ENCODE measurements around the gene OCEL1. TPM values are rescaled to one million over a fixed set of nuclear protein-coding genes. Genes with fewer than 3 reads are reported as not detected.
A peak's percentile ranks its signal among the peaks of the same experiment; 100 is the strongest.

The OCEL1 gene
- total and polyA plus RNA-seq, 2 of the 13 experiments (the other 11 are each of a cell fraction or from before 2014, with no cell fraction given) = 10.6 to 17.2 TPM

DNA sequence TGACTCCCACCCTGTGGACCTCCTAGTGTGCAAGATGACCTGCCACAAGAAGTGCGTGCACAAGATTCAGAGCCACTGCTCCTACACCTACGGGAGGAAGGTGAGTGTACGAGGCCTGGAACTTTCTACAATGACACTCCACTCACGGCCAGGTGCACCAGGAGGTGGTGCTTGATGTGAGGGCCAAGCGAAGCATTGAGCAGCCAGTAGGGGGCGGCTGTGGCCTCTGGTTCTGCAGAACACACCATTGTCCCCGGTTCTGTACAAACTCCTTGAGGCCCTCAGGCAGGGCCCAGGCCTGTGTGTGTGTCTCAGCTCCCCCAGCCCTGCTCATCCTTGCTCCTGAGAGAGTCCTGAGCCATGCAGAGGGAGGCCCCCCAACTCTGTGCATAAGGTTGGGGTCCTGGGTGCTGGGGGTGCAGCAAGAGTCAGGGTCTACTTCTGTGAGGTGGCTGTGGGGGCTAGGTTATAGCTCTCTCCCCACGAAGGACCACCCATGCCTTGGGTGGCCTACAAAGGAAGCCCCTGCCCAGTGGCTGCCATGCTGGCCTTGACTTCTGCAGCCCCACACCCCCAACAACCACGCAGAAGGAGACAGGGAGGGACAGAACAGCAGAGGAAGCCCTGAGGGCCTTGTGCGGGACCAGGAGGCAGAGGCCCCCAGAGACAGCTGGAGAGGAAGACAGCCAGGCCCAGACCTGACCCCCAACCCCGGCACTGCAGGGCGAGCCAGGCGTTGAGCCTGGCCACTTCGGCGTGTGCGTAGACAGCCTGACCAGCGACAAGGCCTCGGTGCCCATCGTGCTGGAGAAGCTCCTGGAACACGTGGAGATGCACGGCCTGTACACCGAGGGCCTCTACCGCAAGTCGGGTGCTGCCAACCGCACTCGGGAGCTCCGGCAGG, 20.5 kb upstream of the OCEL1 start (continued):
- TF ChIP-seq PHB2 (IDR thresholded peaks at IDR 0.05; ENCODE audit: partially characterized antibody) (no peak), MLLT10 (CRISPR knock-in tag; IDR thresholded peaks at IDR 0.05) (no peak), ZBTB21 (CRISPR knock-in tag; IDR thresholded peaks at IDR 0.05) (no peak), ZFY (CRISPR knock-in tag; IDR thresholded peaks at IDR 0.05) (no peak), ZNF331 (CRISPR knock-in tag; IDR thresholded peaks at IDR 0.05) (no peak), ZNF782 (CRISPR knock-in tag; IDR thresholded peaks at IDR 0.05; ENCODE audit: borderline replicate concordance) (no peak), ZNF260 (CRISPR knock-in tag; IDR thresholded peaks at IDR 0.05; ENCODE audit: borderline replicate concordance, low read depth) (no peak), RAD51 (IDR thresholded peaks at IDR 0.05; ENCODE audit: borderline replicate concordance) (no peak), ZNF501 (CRISPR knock-in tag; IDR thresholded peaks at IDR 0.05) (no peak), ZNF329 (CRISPR knock-in tag; IDR thresholded peaks at IDR 0.05; ENCODE audit: low read depth) (no peak), ZNF614 (CRISPR knock-in tag; IDR thresholded peaks at IDR 0.05; ENCODE audit: borderline replicate concordance) (no peak), FOSL2 (CRISPR knock-in tag; IDR thresholded peaks at IDR 0.05) (peak; percentile 13; the same call in 1 of the 2 replicates)
- TF ChIP-seq, protein P1, sequence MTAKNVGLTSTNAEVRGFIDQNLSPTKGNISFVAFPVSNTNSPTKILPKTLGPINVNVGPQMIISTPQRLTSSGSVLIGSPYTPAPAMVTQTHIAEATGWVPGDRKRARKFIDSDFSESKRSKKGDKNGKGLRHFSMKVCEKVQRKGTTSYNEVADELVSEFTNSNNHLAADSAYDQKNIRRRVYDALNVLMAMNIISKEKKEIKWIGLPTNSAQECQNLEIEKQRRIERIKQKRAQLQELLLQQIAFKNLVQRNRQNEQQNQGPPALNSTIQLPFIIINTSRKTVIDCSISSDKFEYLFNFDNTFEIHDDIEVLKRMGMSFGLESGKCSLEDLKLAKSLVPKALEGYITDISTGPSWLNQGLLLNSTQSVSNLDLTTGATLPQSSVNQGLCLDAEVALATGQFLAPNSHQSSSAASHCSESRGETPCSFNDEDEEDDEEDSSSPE (CRISPR knock-in tag; IDR thresholded peaks at IDR 0.05) = no peak
- TF ChIP-seq, protein P2, sequence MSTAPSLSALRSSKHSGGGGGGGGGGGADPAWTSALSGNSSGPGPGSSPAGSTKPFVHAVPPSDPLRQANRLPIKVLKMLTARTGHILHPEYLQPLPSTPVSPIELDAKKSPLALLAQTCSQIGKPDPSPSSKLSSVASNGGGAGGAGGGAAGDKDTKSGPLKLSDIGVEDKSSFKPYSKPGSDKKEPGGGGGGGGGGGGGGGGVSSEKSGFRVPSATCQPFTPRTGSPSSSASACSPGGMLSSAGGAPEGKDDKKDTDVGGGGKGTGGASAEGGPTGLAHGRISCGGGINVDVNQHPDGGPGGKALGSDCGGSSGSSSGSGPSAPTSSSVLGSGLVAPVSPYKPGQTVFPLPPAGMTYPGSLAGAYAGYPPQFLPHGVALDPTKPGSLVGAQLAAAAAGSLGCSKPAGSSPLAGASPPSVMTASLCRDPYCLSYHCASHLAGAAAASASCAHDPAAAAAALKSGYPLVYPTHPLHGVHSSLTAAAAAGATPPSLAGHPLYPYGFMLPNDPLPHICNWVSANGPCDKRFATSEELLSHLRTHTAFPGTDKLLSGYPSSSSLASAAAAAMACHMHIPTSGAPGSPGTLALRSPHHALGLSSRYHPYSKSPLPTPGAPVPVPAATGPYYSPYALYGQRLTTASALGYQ (CRISPR knock-in tag; IDR thresholded peaks at IDR 0.05) = no peak
- TF ChIP-seq, protein P3, sequence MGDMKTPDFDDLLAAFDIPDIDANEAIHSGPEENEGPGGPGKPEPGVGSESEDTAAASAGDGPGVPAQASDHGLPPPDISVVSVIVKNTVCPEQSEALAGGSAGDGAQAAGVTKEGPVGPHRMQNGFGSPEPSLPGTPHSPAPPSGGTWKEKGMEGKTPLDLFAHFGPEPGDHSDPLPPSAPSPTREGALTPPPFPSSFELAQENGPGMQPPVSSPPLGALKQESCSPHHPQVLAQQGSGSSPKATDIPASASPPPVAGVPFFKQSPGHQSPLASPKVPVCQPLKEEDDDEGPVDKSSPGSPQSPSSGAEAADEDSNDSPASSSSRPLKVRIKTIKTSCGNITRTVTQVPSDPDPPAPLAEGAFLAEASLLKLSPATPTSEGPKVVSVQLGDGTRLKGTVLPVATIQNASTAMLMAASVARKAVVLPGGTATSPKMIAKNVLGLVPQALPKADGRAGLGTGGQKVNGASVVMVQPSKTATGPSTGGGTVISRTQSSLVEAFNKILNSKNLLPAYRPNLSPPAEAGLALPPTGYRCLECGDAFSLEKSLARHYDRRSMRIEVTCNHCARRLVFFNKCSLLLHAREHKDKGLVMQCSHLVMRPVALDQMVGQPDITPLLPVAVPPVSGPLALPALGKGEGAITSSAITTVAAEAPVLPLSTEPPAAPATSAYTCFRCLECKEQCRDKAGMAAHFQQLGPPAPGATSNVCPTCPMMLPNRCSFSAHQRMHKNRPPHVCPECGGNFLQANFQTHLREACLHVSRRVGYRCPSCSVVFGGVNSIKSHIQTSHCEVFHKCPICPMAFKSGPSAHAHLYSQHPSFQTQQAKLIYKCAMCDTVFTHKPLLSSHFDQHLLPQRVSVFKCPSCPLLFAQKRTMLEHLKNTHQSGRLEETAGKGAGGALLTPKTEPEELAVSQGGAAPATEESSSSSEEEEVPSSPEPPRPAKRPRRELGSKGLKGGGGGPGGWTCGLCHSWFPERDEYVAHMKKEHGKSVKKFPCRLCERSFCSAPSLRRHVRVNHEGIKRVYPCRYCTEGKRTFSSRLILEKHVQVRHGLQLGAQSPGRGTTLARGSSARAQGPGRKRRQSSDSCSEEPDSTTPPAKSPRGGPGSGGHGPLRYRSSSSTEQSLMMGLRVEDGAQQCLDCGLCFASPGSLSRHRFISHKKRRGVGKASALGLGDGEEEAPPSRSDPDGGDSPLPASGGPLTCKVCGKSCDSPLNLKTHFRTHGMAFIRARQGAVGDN (CRISPR knock-in tag; IDR thresholded peaks at IDR 0.05) = peak; percentile 60
- TF ChIP-seq, protein P4, sequence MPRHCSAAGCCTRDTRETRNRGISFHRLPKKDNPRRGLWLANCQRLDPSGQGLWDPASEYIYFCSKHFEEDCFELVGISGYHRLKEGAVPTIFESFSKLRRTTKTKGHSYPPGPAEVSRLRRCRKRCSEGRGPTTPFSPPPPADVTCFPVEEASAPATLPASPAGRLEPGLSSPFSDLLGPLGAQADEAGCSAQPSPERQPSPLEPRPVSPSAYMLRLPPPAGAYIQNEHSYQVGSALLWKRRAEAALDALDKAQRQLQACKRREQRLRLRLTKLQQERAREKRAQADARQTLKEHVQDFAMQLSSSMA (CRISPR knock-in tag; IDR thresholded peaks at IDR 0.05) = no peak
- TF ChIP-seq, protein P5, sequence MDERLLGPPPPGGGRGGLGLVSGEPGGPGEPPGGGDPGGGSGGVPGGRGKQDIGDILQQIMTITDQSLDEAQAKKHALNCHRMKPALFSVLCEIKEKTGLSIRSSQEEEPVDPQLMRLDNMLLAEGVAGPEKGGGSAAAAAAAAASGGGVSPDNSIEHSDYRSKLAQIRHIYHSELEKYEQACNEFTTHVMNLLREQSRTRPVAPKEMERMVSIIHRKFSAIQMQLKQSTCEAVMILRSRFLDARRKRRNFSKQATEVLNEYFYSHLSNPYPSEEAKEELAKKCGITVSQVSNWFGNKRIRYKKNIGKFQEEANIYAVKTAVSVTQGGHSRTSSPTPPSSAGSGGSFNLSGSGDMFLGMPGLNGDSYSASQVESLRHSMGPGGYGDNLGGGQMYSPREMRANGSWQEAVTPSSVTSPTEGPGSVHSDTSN (CRISPR knock-in tag; IDR thresholded peaks at IDR 0.05) = no peak
- TF ChIP-seq, protein P6, sequence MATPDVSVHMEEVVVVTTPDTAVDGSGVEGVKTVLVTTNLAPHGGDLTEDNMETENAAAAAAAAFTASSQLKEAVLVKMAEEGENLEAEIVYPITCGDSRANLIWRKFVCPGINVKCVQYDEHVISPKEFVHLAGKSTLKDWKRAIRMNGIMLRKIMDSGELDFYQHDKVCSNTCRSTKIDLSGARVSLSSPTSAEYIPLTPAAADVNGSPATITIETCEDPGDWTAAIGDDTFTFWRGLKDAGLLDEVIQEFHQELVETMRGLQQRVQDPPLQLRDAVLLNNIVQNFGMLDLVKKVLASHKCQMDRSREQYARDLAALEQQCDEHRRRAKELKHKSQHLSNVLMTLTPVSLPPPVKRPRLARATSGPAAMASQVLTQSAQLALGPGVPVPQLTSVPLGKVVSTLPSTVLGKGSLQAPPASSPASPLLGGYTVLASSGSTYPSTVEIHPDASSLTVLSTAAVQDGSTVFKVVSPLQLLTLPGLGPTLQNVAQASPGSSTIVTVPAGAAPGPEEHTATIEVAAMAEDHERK (CRISPR knock-in tag; IDR thresholded peaks at IDR 0.05; ENCODE audit: low read depth) = no peak

Measured in HepG2 (cell line).